Mucosa of descending colon (tissue), 3 donors: ENCODE data around the gene RBM47. TPM values are rescaled to one million over a fixed set of nuclear protein-coding genes. Genes with fewer than 3 reads are reported as not detected.
"Not testable (repeated sequence)": the region's sequence is repeated elsewhere in the genome, so short reads cannot be mapped to it uniquely, and the experiment has no call there.

Source experiments
- ATAC-seq: fragments of 200-7000 bp; cut with Tn5 transposase; one replicate; pipeline ENCODE4 v1.9.1; 2020; ENCODE audit warnings: mild to moderate bottlenecking, moderate library complexity
- DNase-seq, 3 donors: peaks; one replicate each; pipeline ENCODE4 v3.0.0-alpha.2; 2020
- H3K36me3 ChIP-seq: fragments of 200-600 bp; one replicate; pipeline ENCODE4 v1.8.0; 2021; ENCODE audit warnings: low read depth, mild to moderate bottlenecking
- H3K4me1 ChIP-seq: fragments of 200-600 bp; one replicate; pipeline ENCODE4 v1.8.0; 2021; ENCODE audit warnings: low read depth, mild to moderate bottlenecking
- H3K4me3 ChIP-seq: fragments of 200-600 bp; one replicate; pipeline ENCODE4 v1.8.0; 2021; ENCODE audit warnings: mild to moderate bottlenecking
- H3K9me3 ChIP-seq: fragments of 200-600 bp; one replicate; pipeline ENCODE4 v1.8.0; 2021; ENCODE audit warnings: mild to moderate bottlenecking
- intact Hi-C, 2 donors: fragments of 100-400 bp; cut with DNase I in 1 of 2; cut with micrococcal nuclease in 1 of 2; formaldehyde crosslinking; loops; one replicate each; pipeline versions ENCODE4 v1.11.0 to v1.11.1; 2022; cut with DNase I, micrococcal nuclease
- total RNA-seq, 3 donors: library from RNA; stranded (reverse); fragmentation: NEBNext Ultra II Directional in 2 of 3; extraction: Animal tissue kit (Norgen Biotek cat#: 25700) in 2 of 3; gene quantifications; one replicate each; pipeline versions ENCODE4 v1.2.1 to v1.2.4, GENCODE V29; 2021 to 2023
- TF ChIP-seq, protein P1 (sequence below): fragments of 200-600 bp; IDR thresholded peaks from one replicate; pipeline ENCODE4 v1.8.0; 2022; ENCODE audit warnings: antibody characterized with exemption, mild to moderate bottlenecking
- donor health status: DM: no; HTN: no; CAD: no; lungs with moderate emphysema.
- donor health status: DM: no; HTN: no; CAD: no.
- donor health status: DM: no; HTN: yes; CAD: no.

The RBM47 gene
- total RNA-seq, 3 donors from 2014 or later: 144 to 309 (median 258) TPM

- Histone ChIP-seq H3K9me3 (no peaks in the 10 kb centered on the region), H3K4me3 (no peak overlapping the region), H3K36me3 (no peaks in the 10 kb centered on the region), H3K4me1 (no peaks in the 10 kb centered on the region)
- TF ChIP-seq, protein P1, sequence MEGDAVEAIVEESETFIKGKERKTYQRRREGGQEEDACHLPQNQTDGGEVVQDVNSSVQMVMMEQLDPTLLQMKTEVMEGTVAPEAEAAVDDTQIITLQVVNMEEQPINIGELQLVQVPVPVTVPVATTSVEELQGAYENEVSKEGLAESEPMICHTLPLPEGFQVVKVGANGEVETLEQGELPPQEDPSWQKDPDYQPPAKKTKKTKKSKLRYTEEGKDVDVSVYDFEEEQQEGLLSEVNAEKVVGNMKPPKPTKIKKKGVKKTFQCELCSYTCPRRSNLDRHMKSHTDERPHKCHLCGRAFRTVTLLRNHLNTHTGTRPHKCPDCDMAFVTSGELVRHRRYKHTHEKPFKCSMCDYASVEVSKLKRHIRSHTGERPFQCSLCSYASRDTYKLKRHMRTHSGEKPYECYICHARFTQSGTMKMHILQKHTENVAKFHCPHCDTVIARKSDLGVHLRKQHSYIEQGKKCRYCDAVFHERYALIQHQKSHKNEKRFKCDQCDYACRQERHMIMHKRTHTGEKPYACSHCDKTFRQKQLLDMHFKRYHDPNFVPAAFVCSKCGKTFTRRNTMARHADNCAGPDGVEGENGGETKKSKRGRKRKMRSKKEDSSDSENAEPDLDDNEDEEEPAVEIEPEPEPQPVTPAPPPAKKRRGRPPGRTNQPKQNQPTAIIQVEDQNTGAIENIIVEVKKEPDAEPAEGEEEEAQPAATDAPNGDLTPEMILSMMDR: no peak
- intact Hi-C loops: no loop called here
- ATAC-seq (no peak), DNase-seq (no peak)
Measured at GRCh38 chr4:40412866-40413795, 216.5 kb downstream of the RBM47 start.

DNA sequence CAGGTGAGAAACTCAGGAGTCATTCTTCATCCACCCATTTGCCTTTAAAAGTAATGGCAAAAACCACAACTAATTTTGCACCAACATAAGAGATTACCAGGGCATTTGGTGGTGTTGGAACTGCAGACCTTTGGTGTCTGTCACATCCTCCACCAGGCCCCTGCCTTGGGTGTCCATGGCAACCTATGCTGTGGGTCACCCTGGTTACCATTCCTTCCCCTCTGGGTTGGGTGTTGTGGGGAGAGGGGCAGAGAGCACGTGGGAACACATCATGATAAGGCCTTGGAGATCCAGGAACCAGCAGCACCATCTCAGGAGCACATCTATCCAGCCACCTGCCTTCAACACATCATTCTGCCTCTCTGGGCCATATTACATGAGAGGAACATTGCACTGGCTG lies 217.3 kb downstream of the RBM47 start:
- DNase-seq: no peak
- intact Hi-C loops: no loop called here
- no peaks in the 10 kb centered on the region for H3K9me3 ChIP-seq
- no peak for ATAC-seq
- no peaks in the 10 kb centered on the region for H3K36me3 ChIP-seq
- TF ChIP-seq, protein P1: no peak
- H3K4me3 ChIP-seq: no peak overlapping the region
- H3K4me1 ChIP-seq: no peaks in the 10 kb centered on the region

GRCh38 chr4:40409835-40410234 lies 219.8 kb downstream of the RBM47 start:
- H3K4me1 ChIP-seq: no peaks in the 10 kb centered on the region
- H3K4me3 ChIP-seq: no peak overlapping the region
- intact Hi-C loops: no loop called here
- TF ChIP-seq, protein P1: no peak
- H3K9me3 ChIP-seq: no peaks in the 10 kb centered on the region
- no peaks in the 10 kb centered on the region for H3K36me3 ChIP-seq
- ATAC-seq (no peak), DNase-seq (no peak)

DNA sequence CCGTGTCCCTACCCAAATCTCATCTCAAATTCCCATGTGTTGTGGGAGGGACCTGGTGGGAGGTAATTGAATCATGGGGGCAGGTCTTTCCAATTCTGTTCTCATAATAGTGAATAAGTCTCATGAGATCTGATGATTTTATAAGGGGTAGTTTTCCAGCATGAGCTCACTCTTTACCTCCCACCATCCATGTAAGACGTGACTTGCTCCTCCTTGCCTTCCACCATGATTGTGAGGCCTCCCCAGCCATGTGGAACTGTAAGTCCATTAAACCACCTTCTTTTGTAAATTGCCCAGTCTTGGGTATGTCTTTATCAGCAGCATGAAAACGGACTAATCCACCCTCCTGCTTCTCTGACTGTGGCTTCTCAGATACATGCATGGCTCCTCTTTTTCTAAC lies 222.2 kb downstream of the RBM47 start:
- DNase-seq, H3K4me1 ChIP-seq, H3K4me3 ChIP-seq, H3K9me3 ChIP-seq, H3K36me3 ChIP-seq, intact Hi-C loops, ATAC-seq: not testable (repeated sequence)

DNA sequence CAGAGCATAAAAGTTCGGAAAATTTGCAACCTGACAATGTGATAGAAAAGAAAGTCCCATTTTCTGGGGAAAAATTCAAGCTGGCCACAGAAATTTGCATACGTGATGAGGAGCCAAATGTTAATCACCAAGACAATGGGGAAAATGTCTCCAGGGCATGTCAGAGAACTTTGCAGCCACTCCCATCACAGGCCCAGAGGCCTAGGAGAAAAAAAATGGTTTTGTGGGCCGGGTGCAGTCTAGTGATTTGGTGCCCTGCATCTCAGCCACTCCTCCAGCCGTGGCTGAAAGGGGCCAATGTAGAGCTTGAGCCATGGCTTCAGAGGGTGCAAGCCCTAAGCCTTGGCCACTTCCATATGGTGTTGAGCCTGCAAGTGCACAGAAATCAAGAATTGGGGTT lies 223.3 kb downstream of the RBM47 start:
- DNase-seq (no peak), ATAC-seq (no peak)
- H3K36me3 ChIP-seq: no peaks in the 10 kb centered on the region
- no peaks in the 10 kb centered on the region for H3K4me1 ChIP-seq
- TF ChIP-seq, protein P1: no peak
- no peaks in the 10 kb centered on the region for H3K9me3 ChIP-seq
- H3K4me3 ChIP-seq: no peak overlapping the region
- intact Hi-C loops: no loop called here

GRCh38 chr4:40405193-40405592 lies 224.5 kb downstream of the RBM47 start:
- intact Hi-C loops: no loop called here
- Histone ChIP-seq H3K4me3 (no peak overlapping the region), H3K4me1 (no peaks in the 10 kb centered on the region), H3K9me3 (no peaks in the 10 kb centered on the region), H3K36me3 (no peaks in the 10 kb centered on the region)
- TF ChIP-seq, protein P1: no peak
- ATAC-seq (no peak), DNase-seq (no peak)
